T-helper 1 cell treated with Interleukin-12 subunit alpha and Interleukin-12 subunit beta and Interleukin-4 antibody, amounts not matched to agents 30 ng/mL and 1 ng/mL, for 36 hours (primary cell): ENCODE measurements around the gene TNS3. TPM values are rescaled to one million over a fixed set of nuclear protein-coding genes. Genes with fewer than 3 reads are reported as not detected.

Experiments
- intact Hi-C: fragments of 100-400 bp; cut with micrococcal nuclease; formaldehyde crosslinking; loops from one replicate; pipeline ENCODE4 v1.15.1; 2024
- total RNA-seq: library from RNA; stranded (reverse); gene quantifications from 2 replicates; pipeline ENCODE4 v1.2.3, GENCODE V29; 2022

Gene TNS3
- total RNA-seq, 1 donor from 2014 or later = 0.51 TPM

GRCh38 chr7:47565640-47566250, 16.2 kb downstream of the TNS3 start:
- intact Hi-C loops = no loop called here

GRCh38 chr7:47563521-47563920, 18.4 kb downstream of the TNS3 start:
- intact Hi-C loops = no loop called here

- intact Hi-C loops = no loop called here
Measured at GRCh38 chr7:47561715-47562446, 20.0 kb downstream of the TNS3 start.

GRCh38 chr7:47559306-47560220, 22.3 kb downstream of the TNS3 start:
- intact Hi-C loops = no loop called here

- intact Hi-C loops = no loop called here
Measured at GRCh38 chr7:47557694-47558670, 23.9 kb downstream of the TNS3 start.

GRCh38 chr7:47557317-47557693, 24.6 kb downstream of the TNS3 start:
- intact Hi-C loops = no loop called here

- intact Hi-C loops = no loop called here
Measured at GRCh38 chr7:47556511-47557180, 25.3 kb downstream of the TNS3 start.

GRCh38 chr7:47553309-47553708, 28.6 kb downstream of the TNS3 start:
- intact Hi-C loops = no loop called here

- intact Hi-C loops = no loop called here
Measured at GRCh38 chr7:47552621-47553020, 29.3 kb downstream of the TNS3 start.

GRCh38 chr7:47551668-47552440, 30.1 kb downstream of the TNS3 start:
- intact Hi-C loops = no loop called here

GRCh38 chr7:47550788-47551470, 31.0 kb downstream of the TNS3 start:
- intact Hi-C loops = no loop called here

- intact Hi-C loops = no loop called here
Measured at GRCh38 chr7:47549916-47550315, 32.0 kb downstream of the TNS3 start.

- intact Hi-C loops = no loop called here
Measured at GRCh38 chr7:47549397-47549796, 32.5 kb downstream of the TNS3 start.

GRCh38 chr7:47548546-47548945, 33.4 kb downstream of the TNS3 start:
- intact Hi-C loops = no loop called here

GRCh38 chr7:47546733-47547494, 35.0 kb downstream of the TNS3 start:
- intact Hi-C loops = no loop called here

GRCh38 chr7:47546171-47546570, 35.7 kb downstream of the TNS3 start:
- intact Hi-C loops = no loop called here

GRCh38 chr7:47544416-47544815, 37.5 kb downstream of the TNS3 start:
- intact Hi-C loops = no loop called here

- intact Hi-C loops = no loop called here
Measured at GRCh38 chr7:47543714-47544113, 38.2 kb downstream of the TNS3 start.
